Activated CD4-positive, alpha-beta T cell treated with anti-CD3 and anti-CD28 coated beads for 24 hours (primary cell): Measurements from ENCODE around the gene DCTN1.

ENCODE experiments used
- DNase-seq, 2 donors: peaks; one replicate each; pipeline ENCODE4 v3.0.0-alpha.2; 2020; ENCODE audit warnings: low read depth in 2 of 2

Gene DCTN1

GRCh38 chr2:74321737-74322136 lies 58.4 kb downstream of the DCTN1 start:
- no peak for DNase-seq

DNA sequence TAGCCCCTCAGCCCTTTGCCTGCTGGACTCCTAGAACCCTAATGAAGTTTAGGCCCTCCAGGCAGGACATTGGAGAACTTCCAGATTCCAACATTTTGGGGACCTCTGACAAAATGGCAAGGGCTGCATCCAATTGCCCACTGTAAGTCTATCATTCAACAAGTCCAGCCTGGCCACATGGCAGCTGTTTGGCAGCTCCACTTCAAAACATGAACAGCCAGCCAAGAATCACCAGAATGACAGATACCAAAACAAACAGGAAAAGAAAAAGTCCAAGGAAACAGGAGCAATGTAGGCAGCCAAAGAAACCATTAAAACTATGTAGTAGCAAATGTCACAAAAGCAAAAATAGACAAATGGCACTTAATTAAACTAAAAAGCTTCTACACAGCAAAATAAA lies 62.4 kb downstream of the DCTN1 start:
- DNase-seq = no peak

GRCh38 chr2:74316627-74317295 lies 63.4 kb downstream of the DCTN1 start:
- DNase-seq = no peak

DNA sequence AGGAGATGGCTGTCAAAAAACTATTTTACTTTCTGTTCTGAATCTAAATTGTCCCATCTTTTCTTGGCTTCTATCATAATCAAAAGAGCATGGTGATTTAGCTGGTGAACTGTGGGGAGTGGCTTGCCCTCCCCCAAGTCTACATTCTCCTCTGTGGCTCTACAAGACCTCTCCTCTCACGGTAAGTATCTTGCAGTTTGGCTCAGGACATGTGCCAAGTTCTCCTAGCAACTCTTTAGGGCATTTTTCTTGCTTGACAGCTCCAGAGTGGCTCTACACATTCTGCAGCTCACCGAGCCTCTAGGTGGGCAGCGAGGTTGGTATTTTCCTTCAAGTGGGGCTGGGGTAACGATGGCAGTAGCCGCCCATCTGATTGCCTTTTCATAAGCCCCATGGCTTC lies 66.0 kb downstream of the DCTN1 start:
- DNase-seq = no peak

DNA sequence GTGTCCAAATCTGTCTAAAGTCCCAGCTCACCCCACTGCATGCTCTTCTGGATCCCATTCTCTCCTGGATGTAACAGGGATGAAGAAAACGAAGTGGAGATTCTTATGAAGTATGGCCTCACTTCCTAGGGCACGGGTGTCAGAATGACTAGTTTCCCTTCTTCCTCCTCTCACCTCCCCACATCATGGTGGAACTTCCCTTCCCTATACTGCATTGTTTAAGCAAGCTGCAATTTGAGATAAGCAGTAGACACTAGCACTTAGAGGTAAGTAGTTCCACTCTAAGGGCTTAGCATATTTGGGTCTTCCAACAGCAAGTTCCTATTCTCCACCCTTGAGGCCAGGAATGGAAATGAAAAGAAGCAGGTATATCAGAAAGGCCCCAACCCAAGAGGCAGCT lies 66.6 kb downstream of the DCTN1 start:
- DNase-seq = no peak

GRCh38 chr2:74312913-74313312 lies 67.2 kb downstream of the DCTN1 start:
- no peak for DNase-seq
